Measurements from ENCODE around the gene CFAP54. TPM values are rescaled to one million over a fixed set of nuclear protein-coding genes. Genes with fewer than 3 reads are reported as not detected.

The CFAP54 gene
- total and polyA plus RNA-seq, 2 experiments from 2014 or later = 0.07 to 0.76 TPM

- H3K27ac ChIP-seq (ENCODE audit: low read depth) = no peak overlapping the region
- H2AFZ ChIP-seq = no peak overlapping the region
- Mint-ChIP-seq H3K27ac (no peak overlapping the region), H3K9me3 (no peaks in the 10 kb centered on the region; the same call in 2 of the 3 replicates), H3K4me1 (no peaks in the 10 kb centered on the region; the same call in 2 of the 3 replicates), H3K4me3 (no peak overlapping the region), H3K27me3 (ENCODE audit: insufficient read depth, low read depth, poor library complexity) (no peaks in the 10 kb centered on the region), H3K36me3 (ENCODE audit: low read depth) (no peaks in the 10 kb centered on the region)
- DNase-seq (ENCODE audit: low spot score) (no peak), ATAC-seq (no peak)
- no peaks in the 10 kb centered on the region for H3K79me2 ChIP-seq (replicated peaks; ENCODE audit: insufficient read depth)
- H3K27me3 ChIP-seq (ENCODE audit: insufficient read depth) = no peaks in the 10 kb centered on the region
- no peak overlapping the region for H3K4me2 ChIP-seq
- no peaks in the 10 kb centered on the region for H3K4me1 ChIP-seq (ENCODE audit: insufficient read depth)
- no peaks in the 10 kb centered on the region for H3F3A ChIP-seq (replicated peaks; ENCODE audit: low read depth)
- no peaks in the 10 kb centered on the region for H3K36me3 ChIP-seq (ENCODE audit: insufficient read depth)
- no peaks in the 10 kb centered on the region for H4K20me1 ChIP-seq (replicated peaks; ENCODE audit: insufficient read depth)
- TF ChIP-seq JUNB (IDR thresholded peaks at IDR 0.05; ENCODE audit: unreplicated experiment) (no peak), STAT1 (IDR thresholded peaks at IDR 0.05; ENCODE audit: unreplicated experiment) (no peak), CTCF (conservative IDR thresholded peaks at IDR 0.05; ENCODE audit: low read depth in 2 of 2) (no peak)
- H3K9me2 ChIP-seq (ENCODE audit: insufficient read depth) = no peaks in the 10 kb centered on the region
- no peak overlapping the region for H3K4me3 ChIP-seq
These were observed 42.1 kb upstream of the CFAP54 start for GRCh38 chr12:96447256-96447655.

GRCh38 chr12:96448300-96448699, 41.1 kb upstream of the CFAP54 start:
- Histone ChIP-seq H3K9me2 (ENCODE audit: insufficient read depth) (no peaks in the 10 kb centered on the region), H3K79me2 (replicated peaks; ENCODE audit: insufficient read depth) (no peaks in the 10 kb centered on the region), H3F3A (replicated peaks; ENCODE audit: low read depth) (no peaks in the 10 kb centered on the region), H4K20me1 (replicated peaks; ENCODE audit: insufficient read depth) (no peaks in the 10 kb centered on the region), H3K27ac (ENCODE audit: low read depth) (no peak overlapping the region), H3K36me3 (ENCODE audit: insufficient read depth) (no peaks in the 10 kb centered on the region), H2AFZ (no peak overlapping the region), H3K27me3 (ENCODE audit: insufficient read depth) (no peaks in the 10 kb centered on the region), H3K4me2 (no peak overlapping the region), H3K4me1 (ENCODE audit: insufficient read depth) (no peaks in the 10 kb centered on the region), H3K4me3 (no peak overlapping the region)
- H3K9me3 Mint-ChIP-seq = no peaks in the 10 kb centered on the region; the same call in 2 of the 3 replicates
- H3K27ac Mint-ChIP-seq = no peak overlapping the region
- H3K36me3 Mint-ChIP-seq (ENCODE audit: low read depth) = no peaks in the 10 kb centered on the region
- no peaks in the 10 kb centered on the region; the same call in 2 of the 3 replicates for H3K4me1 Mint-ChIP-seq
- no peaks in the 10 kb centered on the region for H3K27me3 Mint-ChIP-seq (ENCODE audit: insufficient read depth, low read depth, poor library complexity)
- DNase-seq (ENCODE audit: low spot score) = no peak
- no peak overlapping the region for H3K4me3 Mint-ChIP-seq
- ATAC-seq = no peak
- TF ChIP-seq CREB1 (CRISPR knock-in tag; IDR thresholded peaks at IDR 0.05; ENCODE audit: low read depth) (no peak), ZNF462 (CRISPR knock-in tag; IDR thresholded peaks at IDR 0.05) (no peak), ETS1 (IDR thresholded peaks at IDR 0.05) (no peak), REST (IDR thresholded peaks at IDR 0.05; ENCODE audit: unreplicated experiment) (no peak), STAT1 (IDR thresholded peaks at IDR 0.05; ENCODE audit: unreplicated experiment) (no peak), EZH2 (IDR thresholded peaks at IDR 0.05; ENCODE audit: low read depth, unreplicated experiment) (no peak), NANOG (IDR thresholded peaks at IDR 0.05; ENCODE audit: borderline replicate concordance) (no peak), JUNB (IDR thresholded peaks at IDR 0.05; ENCODE audit: unreplicated experiment) (no peak)
